NCI-H1417 treated with DMSO at 0.1 percent for 48 hours (cell line): Measurements from ENCODE around the gene PPARD.
A peak's percentile ranks its signal among the peaks of the same experiment; 100 is the strongest.
"Not testable (repeated sequence)": the region's sequence is repeated elsewhere in the genome, so short reads cannot be mapped to it uniquely, and the experiment has no call there.

ENCODE experiments used
- DNase-seq: peaks from one replicate; lab custom pipeline; 2025; lab: John Stamatoyannopoulos, UW

PPARD gene

DNA sequence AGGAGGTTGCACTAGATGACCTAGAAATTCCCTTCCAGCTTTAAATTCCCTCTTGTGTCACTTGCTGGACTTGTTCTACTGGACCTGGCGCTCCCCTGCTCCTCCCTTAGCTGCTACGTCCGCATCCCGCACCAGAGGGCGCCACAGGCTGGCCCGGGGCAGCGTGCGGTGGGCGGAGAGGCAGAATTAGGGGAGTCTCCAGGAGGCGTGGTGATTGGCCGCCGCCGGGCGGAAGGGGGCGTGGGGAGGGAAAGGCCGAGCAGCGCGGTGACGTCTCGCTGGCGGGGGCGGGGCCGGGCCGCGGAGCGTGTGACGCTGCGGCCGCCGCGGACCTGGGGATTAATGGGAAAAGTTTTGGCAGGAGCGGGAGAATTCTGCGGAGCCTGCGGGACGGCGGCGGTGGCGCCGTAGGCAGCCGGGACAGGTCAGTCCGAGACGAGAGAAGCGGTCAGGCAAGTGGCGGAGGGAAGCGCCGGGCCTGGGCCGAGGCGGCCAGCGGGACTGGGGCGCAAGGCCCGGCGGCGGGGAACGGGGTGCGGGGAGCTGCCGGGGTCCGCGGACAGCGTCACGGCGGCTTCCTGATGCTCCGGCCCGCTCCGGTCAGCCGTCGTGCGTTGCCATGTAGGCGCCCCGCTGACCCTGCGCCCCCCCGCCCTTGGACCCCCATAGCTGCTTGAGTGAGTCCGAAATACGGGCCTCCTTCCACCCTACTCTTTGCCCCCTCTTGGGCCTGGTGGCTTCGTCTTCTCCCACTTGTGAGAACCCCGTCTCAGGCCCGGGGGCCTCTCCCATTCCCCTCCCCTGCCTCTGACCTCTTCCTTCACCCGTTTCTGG lies at the start of gene PPARD:
Gene PPARD, plus strand, starts transcription at position 301 of the 834 bp plus-strand sequence. CDS start 68,530 bp downstream, outside the sequence.
- peak; percentile 73 for DNase-seq

DNA sequence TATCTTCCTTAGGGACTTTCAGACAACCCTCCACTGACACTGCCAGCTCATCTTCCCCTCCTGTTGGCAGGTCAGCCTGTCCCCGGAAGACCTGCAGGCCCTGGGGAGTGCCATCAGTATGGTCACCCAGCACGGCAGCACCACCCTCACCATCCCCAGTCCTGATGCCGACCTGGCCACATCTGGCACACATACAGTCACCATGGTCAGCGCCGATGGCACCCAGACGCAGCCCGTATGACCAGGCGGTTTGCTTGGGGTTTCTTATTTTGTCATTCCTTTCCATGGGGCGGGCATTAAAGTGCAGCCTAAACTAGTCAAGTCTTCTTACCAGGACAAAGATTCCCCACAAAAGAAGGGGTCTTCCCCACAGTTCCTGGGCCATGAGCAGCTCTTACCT lies 48.7 kb upstream of the PPARD start:
- DNase-seq = no peak

GRCh38 chr6:35294308-35294945 lies 47.9 kb upstream of the PPARD start:
- no peak for DNase-seq

DNA sequence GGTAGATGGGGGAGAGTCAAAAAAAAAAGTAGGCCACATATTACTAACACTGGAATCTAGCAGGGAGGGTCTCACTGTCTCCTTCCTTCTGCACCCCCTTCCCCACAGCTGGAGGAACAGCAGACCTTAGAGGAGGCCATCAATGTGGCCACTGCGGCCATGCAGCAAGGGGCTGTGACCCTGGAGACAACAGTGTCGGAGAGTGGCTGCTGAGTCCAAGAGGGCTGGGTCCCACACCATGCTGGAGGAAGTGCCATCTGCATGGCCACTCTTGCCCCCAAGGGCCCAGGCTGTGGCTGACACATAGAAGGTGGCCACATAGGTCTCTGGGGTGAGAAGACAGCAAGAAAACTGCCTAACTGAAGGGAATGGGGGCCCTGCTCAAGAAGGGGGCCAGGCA lies 47.3 kb upstream of the PPARD start:
- DNase-seq = no peak

DNA sequence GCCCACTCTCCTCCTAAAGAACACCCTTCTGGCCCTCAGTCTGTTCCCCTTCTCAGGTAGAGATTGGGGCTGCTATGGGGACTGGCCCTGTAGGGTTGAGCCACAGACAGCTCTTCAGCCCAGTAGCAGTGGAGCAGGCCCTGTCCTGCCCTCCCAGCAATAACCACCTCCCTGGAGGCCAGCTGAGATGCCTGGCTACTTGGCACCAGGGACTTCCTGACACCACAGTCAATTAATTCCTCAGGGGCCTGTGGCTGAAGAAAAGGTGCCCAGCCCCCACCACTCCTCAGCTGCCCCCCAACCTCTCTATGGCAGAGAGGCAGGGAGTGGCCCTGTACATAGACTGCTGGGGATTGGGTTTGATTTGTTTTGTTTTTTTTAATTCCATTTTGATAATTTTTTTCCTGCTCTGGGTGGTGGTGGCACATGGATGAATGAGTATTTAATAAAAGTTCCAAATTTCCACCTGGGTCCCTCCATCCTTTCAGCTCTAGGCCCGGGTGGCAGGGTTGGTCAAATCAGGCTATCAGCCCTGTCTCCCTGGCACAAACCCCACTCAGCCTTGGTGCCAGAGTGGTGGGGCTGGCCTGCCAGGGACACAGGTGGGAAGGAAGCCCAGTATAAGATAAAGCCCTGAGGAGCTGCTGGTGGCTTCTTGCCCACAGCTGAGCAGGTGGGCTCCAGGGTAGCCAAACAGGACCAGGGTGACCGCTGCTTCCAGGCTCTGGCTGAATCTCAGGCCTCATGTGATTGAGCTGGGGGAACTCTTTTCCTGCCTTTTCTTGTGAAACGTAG lies 46.6 kb upstream of the PPARD start:
- no peak for DNase-seq

- DNase-seq = no peak
Measured at GRCh38 chr6:35296931-35297600, 45.3 kb upstream of the PPARD start.

DNA sequence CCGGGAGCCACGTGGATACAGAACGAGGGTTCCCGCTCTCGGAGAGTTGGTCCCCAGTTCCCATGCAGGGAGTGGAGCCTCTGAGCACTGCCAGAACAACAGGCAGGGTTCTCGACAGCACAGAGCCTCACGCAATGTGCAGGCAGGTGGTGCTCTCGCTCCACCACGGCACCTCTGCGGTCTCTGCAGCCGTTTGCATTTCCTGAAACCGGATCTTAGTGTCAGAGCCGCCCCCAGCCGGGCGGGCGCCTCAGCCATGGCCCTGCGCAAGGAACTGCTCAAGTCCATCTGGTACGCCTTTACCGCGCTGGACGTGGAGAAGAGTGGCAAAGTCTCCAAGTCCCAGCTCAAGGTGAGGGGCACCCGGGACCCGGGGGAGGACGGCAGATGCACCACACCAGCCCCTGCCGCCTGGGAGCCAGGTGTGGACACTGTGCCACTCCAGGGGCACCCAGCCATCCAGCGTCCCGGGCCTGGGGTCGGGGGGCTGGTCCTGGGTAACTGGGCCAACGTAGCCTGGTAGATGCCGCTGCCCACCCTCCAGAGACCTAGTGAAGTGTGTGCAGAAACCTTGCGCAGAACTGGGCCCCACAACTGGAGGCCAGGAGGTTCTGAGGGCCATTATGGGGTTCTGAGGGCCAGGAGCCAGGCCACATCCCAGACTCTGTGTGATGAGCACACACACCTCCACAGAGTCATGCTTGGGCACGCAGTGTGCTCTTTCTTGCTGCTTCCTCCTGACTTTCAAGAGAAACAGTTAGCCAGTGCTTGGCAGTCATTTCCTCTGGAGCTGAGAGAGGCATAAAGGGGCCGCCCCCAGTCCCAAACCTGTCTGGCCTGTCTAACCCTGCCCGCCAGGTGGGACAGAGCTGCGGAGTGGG lies 44.5 kb upstream of the PPARD start, which contains the start of gene DEF6:
Gene DEF6, plus strand, starts transcription at position 218 of the 881 bp plus-strand sequence. Its CDS starts 39 bp downstream, at position 257.
- DNase-seq = no peak

DNA sequence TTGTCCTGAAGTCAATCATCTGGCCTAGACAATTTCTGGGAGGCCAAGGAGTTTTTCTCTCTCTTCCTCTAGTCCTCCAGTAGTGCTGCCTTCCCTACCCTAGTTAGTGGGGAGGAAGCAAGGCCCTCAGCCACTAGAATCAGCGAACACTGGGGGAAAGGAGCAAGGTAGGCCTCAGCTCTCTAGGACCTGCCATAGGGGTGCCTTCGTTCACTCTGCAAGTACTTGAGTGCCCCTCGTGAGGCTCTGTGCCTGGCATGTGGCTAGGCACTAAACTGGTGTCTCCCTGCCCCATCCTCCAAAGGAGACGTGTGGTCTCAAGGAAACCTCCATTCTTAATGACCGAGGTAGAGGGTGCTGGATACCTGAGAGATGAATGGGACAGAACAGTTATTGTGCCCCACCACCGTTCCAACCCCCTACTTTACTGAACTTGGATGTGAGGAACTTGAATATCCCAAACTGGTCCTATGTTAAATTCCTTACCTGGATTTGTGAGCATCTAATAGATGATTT lies 43.7 kb upstream of the PPARD start:
- no peak for DNase-seq

DNA sequence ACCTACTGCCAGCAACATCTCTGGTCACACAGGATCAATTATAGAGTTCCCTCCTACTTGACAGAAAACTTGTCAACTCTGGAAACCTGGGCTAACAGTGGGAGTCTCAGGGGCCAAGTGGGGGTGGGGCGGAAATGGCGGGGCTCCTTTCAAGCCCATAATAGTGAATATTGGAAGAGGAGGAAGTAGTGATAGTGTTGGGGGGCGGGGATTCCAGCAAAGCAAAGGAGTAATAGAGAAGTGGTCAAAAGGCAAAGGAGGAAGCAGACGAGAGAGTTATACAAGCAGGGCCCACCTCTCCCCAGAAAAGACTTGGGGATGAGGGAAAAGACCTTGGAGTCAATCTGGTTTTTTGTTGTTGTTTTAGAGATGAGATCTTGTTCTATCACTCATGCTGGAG lies 42.7 kb upstream of the PPARD start:
- no peak for DNase-seq

GRCh38 chr6:35300848-35301247 lies 41.5 kb upstream of the PPARD start:
- DNase-seq = no peak

GRCh38 chr6:35302604-35303241 lies 39.6 kb upstream of the PPARD start:
- no peak for DNase-seq

GRCh38 chr6:35304299-35304698 lies 38.1 kb upstream of the PPARD start:
- no peak for DNase-seq

DNA sequence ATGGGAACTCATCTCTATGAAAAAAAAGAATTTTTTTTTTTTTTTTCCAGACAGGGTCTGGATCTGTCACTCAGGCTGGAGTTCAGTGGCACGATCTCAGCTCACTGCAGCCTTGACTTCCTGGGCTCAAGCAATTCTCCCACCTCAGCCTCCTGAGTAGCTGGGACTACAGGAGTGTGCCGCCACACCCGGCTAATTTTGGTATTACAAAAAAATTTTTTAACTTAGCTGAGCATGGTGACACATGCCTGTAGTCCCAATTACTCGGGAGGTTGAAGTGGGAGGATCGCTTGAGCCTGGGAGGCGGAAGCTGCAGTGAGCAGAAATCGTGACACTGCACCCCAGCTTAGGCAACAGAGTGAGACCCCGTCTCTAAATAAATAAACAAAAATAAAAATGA lies 37.2 kb upstream of the PPARD start:
- DNase-seq = no peak

- not testable (repeated sequence) for DNase-seq
Measured at GRCh38 chr6:35307138-35307537, 35.2 kb upstream of the PPARD start.

DNA sequence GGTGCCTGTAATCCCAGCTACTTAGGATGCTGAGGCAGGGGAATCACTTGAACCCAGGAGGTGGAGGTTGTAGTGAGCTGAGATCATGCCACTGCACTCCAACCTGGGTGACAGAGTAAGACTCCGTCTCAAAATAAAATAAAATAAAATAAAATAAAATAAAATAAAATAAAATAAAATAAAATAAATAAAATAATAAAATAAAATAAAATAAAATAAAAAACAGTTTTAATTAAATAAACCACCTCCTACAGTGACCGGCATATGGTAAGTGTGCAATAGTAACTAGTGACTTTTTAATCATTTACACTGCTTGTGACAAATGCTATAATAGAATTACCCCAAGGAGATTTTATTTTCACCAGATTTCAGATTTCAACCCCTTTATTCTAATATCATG lies 33.8 kb upstream of the PPARD start:
- DNase-seq = not testable (repeated sequence)

- no peak for DNase-seq
Measured at GRCh38 chr6:35309611-35310264, 32.6 kb upstream of the PPARD start.

DNA sequence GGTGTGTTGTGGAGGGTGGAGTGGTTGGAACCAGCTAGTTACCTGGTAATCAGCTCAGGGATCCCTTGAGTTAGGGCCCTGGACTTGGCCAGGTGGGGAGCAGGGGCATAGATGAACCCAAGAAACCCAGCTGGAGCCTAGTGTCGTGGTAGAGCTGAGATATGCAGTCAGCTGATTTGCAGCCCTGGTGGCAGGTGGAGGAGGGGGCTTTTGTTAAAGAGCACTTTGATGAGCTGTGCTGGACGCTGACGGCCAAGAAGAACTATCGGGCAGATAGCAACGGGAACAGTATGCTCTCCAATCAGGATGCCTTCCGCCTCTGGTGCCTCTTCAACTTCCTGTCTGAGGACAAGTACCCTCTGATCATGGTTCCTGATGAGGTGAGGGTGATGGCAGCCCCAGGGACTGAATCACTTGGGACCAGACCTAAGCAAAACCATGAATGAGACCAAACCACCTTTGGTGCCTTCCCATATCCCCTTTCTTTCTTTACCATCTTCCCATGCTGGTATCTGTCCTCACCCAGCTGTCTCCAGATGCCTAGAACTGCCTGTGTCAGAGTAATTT lies 32.0 kb upstream of the PPARD start:
- DNase-seq = no peak

DNA sequence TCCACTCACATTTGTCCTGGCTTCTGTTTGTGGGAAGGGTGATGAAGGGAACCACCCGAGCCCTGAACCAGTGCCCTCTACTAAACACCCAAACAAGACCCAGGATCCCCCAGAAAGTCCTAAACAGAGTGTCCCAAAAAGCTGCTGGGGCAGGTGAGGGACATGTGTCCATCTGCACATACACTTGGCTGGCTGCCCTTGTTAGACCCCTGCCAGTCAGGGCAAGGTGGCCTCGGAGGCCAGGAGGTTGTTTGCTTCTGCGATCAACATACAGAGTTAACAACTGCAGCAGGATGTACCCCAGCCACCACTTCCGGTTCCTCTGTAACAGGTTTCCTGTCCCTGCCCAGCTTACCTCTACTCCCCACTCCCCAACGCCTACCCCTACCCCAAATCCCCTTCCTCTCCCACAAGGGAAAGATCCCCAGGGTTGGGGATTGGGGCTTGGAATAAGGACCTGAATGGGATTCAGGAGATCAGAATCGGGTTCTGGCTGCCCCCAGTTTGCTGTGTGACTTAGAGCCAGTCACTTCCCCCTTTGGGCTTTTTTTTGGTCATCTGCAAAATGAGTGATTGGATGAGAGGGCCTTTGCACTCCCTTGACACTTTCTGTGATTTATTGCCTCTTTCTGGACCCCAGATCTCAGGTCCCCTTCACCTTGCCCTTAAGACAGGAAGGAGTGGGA lies 30.8 kb upstream of the PPARD start:
- DNase-seq = no peak
